HG03060 (cell line): ENCODE measurements around the gene PDE6A.

ENCODE experiments used
- ATAC-seq: cut with Tn5 transposase; IDR thresholded peaks from one replicate; pipeline ENCODE4 v1.9.1; 2021; ENCODE audit warnings: low read depth, moderate number of reproducible peaks; ENCODE audit not compliant: unreplicated experiment

Gene PDE6A

GRCh38 chr5:149823375-149823774 lies 121.2 kb downstream of the PDE6A start:
- ATAC-seq, result no peak

DNA sequence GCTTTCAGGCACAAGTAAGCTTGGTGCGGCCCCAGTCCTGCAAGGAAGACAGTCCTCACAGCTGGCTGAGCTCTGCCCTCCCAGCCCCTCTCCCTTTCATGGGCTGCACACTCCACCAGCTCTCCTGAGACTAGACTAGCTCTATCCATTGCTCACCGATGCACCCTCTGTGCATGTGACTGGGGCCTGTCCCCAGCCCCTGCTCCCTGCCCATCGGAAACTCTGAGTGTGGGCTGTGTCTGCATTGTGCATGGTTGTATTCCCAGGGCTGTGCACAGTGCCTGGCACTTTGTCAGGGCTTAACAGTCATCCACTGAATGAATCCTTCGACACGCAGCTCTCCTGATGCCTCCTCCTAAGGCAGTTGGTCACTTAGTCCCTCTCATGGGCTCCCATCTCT lies 122.3 kb downstream of the PDE6A start:
- ATAC-seq, result no peak

DNA sequence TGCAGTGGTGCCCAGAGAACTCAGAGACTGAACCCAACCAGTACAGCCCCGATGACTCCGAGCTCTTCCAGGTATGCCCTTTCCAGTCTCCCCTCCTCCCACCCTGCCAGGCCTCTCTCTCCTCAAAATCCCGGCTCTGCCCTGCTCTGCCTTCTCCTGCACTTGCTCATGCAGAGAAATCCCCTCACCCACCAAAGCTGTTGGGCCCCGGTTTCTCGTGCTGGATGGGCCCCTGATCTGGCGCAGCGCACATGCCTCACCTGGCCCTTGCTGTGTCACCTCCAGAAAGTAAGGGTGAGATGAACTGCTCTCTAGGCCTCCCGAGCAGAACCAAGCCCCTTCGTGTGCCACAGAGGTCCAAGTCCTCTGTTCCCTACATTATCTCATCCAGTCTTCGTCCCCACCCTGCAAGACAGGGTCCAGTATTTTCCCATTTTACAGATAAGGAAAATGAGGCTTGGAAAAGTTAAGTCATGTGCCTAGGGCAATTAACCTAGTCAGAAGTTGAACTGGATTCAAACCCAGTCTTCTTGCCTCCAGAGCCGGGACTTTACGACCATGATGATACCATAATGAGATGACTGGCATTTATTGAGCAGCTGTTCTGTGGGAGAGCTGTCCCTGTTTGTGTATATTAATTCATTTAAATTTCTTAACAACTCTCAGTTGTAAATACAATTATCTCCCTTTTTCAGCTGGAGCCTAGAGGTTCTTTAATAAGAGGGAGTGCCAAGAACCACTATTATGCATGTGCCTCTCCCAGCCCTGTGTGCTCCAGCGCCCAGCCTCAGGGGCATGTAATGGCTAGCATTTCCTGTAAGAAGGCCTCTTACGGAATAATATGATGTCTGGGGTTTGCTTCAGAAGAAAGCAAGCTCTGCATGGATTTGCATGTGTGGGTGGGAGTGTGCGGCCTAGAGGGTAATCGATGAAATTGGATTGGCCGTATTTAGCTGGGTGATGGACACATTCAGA lies 123.8 kb downstream of the PDE6A start:
- no peak for ATAC-seq

DNA sequence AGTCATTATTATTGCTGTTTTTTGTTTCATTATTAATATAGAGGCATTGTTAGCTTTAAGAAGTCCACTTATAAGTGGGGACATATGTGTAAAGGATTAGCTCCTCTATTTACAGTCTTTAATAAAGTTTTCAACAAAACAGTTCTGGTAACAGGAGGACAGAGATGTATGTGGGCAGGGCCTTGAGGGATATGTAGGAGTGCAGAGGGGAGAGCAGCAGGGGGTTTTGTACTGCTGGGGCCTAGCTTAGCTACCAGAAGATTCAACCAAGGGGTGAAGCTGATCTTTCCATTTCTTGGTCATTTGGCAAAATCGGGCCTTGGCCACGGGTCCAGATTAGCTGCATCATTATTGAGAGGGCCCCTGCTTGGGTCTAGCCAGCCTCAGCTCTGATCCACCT lies 124.6 kb downstream of the PDE6A start:
- ATAC-seq, result no peak

- ATAC-seq, result no peak
Observed at GRCh38 chr5:149818116-149818515, 126.5 kb downstream of the PDE6A start.

- ATAC-seq, result no peak
Observed at GRCh38 chr5:149817539-149818060, 127.0 kb downstream of the PDE6A start.

DNA sequence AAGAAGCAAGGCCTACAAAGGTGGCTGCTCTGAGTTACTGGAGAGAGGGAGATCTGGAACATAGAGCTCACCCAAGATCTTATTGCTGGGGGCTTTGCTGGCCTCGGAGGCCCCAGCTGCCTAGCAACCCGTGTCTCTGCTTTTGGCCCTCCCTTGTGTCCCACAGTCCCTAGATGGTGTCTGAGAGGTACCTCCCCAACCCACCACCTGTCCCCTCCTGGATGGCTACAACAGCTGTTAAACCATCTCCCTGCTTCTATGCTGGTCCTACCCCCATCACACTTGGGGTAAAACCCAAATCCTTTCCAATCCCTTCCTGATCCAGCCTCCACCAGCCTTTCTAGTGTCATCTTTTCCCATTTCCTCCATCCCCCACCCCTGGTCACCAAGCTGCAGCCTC lies 127.9 kb downstream of the PDE6A start:
- ATAC-seq, result no peak

DNA sequence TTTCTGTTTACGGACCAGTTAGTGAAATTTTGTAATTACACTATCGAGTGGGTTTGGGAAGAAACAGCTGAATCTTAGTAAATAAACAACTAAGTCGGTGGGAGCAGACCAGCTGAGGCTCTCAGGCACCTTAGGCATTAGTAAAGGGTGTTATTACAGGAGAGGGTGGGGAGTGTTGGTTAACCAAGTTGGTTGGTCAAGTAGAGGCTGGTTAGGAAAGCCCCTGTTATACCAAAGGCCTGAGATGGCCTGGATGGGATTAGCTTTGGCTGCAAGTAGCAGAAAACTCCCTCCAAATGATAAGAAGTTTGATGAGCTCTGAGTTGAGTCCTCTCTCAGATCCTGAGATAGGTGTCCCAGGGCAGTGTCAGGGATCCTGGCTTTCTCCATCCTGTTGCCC lies 133.1 kb downstream of the PDE6A start:
- no peak for ATAC-seq

GRCh38 chr5:149810856-149811255 lies 133.7 kb downstream of the PDE6A start:
- ATAC-seq, result no peak

DNA sequence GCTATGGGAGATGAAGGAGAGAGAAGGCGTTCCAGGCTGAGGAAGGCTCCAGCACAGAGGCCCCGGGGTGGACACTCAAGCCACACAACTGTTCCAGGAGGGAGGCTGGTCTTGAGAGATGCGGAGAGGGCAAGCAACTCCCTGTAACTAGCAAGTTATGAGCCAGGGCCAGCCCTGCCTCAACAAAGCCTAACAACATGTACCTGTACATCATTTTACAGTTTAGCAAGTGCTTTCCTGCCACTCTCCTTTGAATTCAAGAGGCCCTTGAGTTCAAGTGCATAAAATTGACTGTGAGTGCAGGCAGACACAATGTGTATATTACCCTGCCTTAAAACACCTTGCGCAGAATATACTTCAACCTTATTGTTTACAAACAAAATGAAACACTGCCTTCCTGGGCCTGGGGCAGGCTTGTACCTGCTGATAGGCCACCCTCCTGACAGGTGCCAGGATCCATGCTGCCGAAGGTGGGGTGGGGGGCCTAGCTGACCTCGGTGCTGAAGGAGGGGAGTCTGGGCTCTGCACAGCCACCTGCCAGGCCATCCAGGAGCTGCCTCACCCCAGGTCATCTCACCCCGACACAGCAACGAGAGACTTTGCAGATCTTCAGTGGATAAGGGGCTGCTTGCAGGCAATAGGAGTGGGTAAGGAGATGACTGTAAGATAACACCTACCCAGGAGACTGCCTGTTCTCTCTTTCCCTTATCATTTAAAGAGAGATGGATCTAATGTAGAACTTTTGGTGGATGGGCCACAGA lies 134.5 kb downstream of the PDE6A start:
- no peak for ATAC-seq

GRCh38 chr5:149808264-149808982 lies 136.2 kb downstream of the PDE6A start:
- no peak for ATAC-seq
